ENCODE measurements around the gene NCAM1. TPM values are rescaled to one million over a fixed set of nuclear protein-coding genes. Genes with fewer than 3 reads are reported as not detected.

NCAM1 gene
- total RNA-seq, 1 donor from 2014 or later = 0.90 TPM

- DNase-seq (ENCODE audit: low read depth in 2 of 2) = peak; percentile 47 to 69
These were observed 344.5 kb downstream of the NCAM1 start for GRCh38 chr11:113305440-113306336.

- no peak for DNase-seq (ENCODE audit: low read depth in 2 of 2)
These were observed 347.4 kb downstream of the NCAM1 start for GRCh38 chr11:113308601-113309000.

GRCh38 chr11:113311536-113311935, 350.3 kb downstream of the NCAM1 start:
- DNase-seq (ENCODE audit: low read depth in 2 of 2) = no peak

- no peak for DNase-seq (ENCODE audit: low read depth in 2 of 2)
These were observed 352.4 kb downstream of the NCAM1 start for GRCh38 chr11:113313601-113314000.

- no peak for DNase-seq (ENCODE audit: low read depth in 2 of 2)
These were observed 352.8 kb downstream of the NCAM1 start for GRCh38 chr11:113314065-113314388.

- DNase-seq (ENCODE audit: low read depth in 2 of 2) = peak; percentile 58 to 85
These were observed 353.4 kb downstream of the NCAM1 start, which contains the start of gene TTC12 for GRCh38 chr11:113314389-113315301. Gene TTC12 (plus strand): TSS chr11:113314583. CDS start chr11:113316258, 1,675 bp downstream.

GRCh38 chr11:113315811-113316210, 354.6 kb downstream of the NCAM1 start:
- no peak for DNase-seq (ENCODE audit: low read depth in 2 of 2)

- DNase-seq (ENCODE audit: low read depth in 2 of 2) = no peak
These were observed 355.0 kb downstream of the NCAM1 start for GRCh38 chr11:113316256-113316655.

- DNase-seq (ENCODE audit: low read depth in 2 of 2) = no peak
These were observed 356.1 kb downstream of the NCAM1 start for GRCh38 chr11:113317339-113317738.

- DNase-seq (ENCODE audit: low read depth in 2 of 2) = no peak
These were observed 357.9 kb downstream of the NCAM1 start for GRCh38 chr11:113319085-113319484.

GRCh38 chr11:113322158-113322557, 360.9 kb downstream of the NCAM1 start:
- no peak for DNase-seq (ENCODE audit: low read depth in 2 of 2)

GRCh38 chr11:113324250-113324649, 363.0 kb downstream of the NCAM1 start:
- no peak for DNase-seq (ENCODE audit: low read depth in 2 of 2)

Measured in dermis microvascular lymphatic vessel endothelial cell (primary cell).